KMS-11 (cell line): ENCODE results near the gene HSF2.

Experiments
- H2AFZ ChIP-seq: fragments of 200-600 bp; sonication (generic); 2 replicates; pipeline ENCODE4 v1.6.1; 2016; ENCODE audit warnings: antibody characterized with exemption, mixed run types, low read depth
- H3K27ac ChIP-seq: fragments of 200-600 bp; sonication (generic); 2 replicates; pipeline ENCODE4 v1.6.1; 2016; ENCODE audit warnings: mild to moderate bottlenecking, mixed run types
- H3K27me3 ChIP-seq: fragments of 200-600 bp; sonication (generic); 2 replicates; pipeline ENCODE4 v1.6.1; 2017; ENCODE audit warnings: mild to moderate bottlenecking, low read depth, mixed run types, moderate library complexity; ENCODE audit not compliant: insufficient read depth
- H3K36me3 ChIP-seq: fragments of 200-600 bp; sonication (generic); 2 replicates; pipeline ENCODE4 v1.6.1; 2017; ENCODE audit warnings: mild to moderate bottlenecking, mixed run types; ENCODE audit not compliant: insufficient read depth
- H3K4me1 ChIP-seq: fragments of 200-600 bp; sonication (generic); 2 replicates; pipeline ENCODE4 v1.6.1; 2016; ENCODE audit warnings: mild to moderate bottlenecking, low read depth, mixed run types; ENCODE audit not compliant: poor library complexity, severe bottlenecking
- H3K4me2 ChIP-seq: fragments of 200-600 bp; sonication (generic); 2 replicates; pipeline ENCODE4 v1.7.0; 2016; ENCODE audit warnings: mild to moderate bottlenecking, mixed run types
- H3K4me3 ChIP-seq: fragments of 200-600 bp; sonication (generic); IDR thresholded peaks from 2 replicates; pipeline ENCODE4 v1.6.1; 2017; ENCODE audit warnings: low read depth, low read length, mixed read lengths; ENCODE audit not compliant: insufficient read depth
- H3K79me2 ChIP-seq: fragments of 200-600 bp; sonication (generic); 2 replicates; pipeline ENCODE4 v1.6.1; 2016; ENCODE audit warnings: low read depth, mixed run types; ENCODE audit not compliant: insufficient read depth
- H3K9ac ChIP-seq: fragments of 200-600 bp; sonication (generic); 2 replicates; pipeline ENCODE4 v1.6.1; 2016; ENCODE audit warnings: mild to moderate bottlenecking, mixed run types
- H4K20me1 ChIP-seq: fragments of 200-600 bp; sonication (generic); 2 replicates; pipeline ENCODE4 v1.6.1; 2016; ENCODE audit warnings: mild to moderate bottlenecking, mixed run types; ENCODE audit not compliant: insufficient read depth
- TF ChIP-seq, protein P1 (sequence below): fragments of 200-600 bp; sonication (generic); conservative IDR thresholded peaks from 2 replicates; pipeline ENCODE4 v1.6.1; 2017; ENCODE audit warnings: low read depth, mild to moderate bottlenecking, antibody characterized with exemption, low read length, moderate library complexity, mixed read lengths

HSF2 gene

DNA sequence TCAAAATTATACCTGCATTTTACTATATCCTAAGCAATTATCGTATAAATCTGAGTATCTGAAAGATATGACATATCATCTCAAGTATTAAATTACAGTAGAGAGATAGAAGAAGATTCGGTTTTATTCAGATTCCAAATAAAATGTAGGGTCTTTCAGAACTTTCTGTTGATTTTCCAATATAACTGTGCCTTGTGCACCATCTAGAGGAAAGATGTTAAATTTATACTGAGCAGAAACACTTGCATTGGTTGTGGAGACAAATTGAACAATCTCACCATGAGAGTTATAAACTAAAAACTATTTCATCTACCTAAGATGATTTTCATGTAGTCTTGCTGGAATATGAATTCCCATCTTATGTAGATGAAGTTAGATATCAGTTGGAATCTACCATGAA is 26.8 kb upstream of the HSF2 start:
- Histone ChIP-seq H3K27ac (no peak overlapping the region), H3K4me2 (no peak overlapping the region), H3K4me3 (no peak overlapping the region), H2AFZ (no peak overlapping the region), H3K36me3 (no peaks in the 10 kb centered on the region), H3K27me3 (no peaks in the 10 kb centered on the region), H3K4me1 (no peaks in the 10 kb centered on the region), H3K79me2 (no peaks in the 10 kb centered on the region), H3K9ac (no peak overlapping the region), H4K20me1 (no peaks in the 10 kb centered on the region)
- TF ChIP-seq, protein P1, sequence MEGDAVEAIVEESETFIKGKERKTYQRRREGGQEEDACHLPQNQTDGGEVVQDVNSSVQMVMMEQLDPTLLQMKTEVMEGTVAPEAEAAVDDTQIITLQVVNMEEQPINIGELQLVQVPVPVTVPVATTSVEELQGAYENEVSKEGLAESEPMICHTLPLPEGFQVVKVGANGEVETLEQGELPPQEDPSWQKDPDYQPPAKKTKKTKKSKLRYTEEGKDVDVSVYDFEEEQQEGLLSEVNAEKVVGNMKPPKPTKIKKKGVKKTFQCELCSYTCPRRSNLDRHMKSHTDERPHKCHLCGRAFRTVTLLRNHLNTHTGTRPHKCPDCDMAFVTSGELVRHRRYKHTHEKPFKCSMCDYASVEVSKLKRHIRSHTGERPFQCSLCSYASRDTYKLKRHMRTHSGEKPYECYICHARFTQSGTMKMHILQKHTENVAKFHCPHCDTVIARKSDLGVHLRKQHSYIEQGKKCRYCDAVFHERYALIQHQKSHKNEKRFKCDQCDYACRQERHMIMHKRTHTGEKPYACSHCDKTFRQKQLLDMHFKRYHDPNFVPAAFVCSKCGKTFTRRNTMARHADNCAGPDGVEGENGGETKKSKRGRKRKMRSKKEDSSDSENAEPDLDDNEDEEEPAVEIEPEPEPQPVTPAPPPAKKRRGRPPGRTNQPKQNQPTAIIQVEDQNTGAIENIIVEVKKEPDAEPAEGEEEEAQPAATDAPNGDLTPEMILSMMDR, result no peak

DNA sequence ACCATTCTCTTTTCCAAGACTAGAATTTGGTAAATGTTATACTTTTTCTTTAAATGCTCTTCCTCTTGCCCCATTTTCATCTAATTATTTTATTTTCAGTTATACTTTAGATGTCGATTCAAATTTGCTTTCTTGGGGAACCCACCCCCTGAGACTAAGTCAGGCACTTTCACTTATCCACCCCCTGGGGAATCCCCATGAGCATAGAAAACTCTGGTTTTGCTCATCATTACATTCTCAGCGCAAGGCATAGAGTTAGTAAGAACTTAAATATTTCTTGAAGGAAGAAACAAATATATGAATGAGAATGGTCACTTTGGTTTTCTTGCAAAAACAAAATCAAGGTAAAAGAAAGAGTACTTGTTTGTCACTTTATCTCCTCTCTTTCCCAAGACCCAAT is 25.1 kb upstream of the HSF2 start:
- no peak overlapping the region for H3K9ac ChIP-seq
- no peaks in the 10 kb centered on the region for H4K20me1 ChIP-seq
- H3K27me3 ChIP-seq, result no peaks in the 10 kb centered on the region
- H2AFZ ChIP-seq, result no peak overlapping the region
- H3K4me2 ChIP-seq, result no peak overlapping the region
- no peaks in the 10 kb centered on the region for H3K36me3 ChIP-seq
- no peak overlapping the region for H3K27ac ChIP-seq
- no peaks in the 10 kb centered on the region for H3K79me2 ChIP-seq
- no peak overlapping the region for H3K4me3 ChIP-seq
- TF ChIP-seq, protein P1, result no peak
- H3K4me1 ChIP-seq, result no peaks in the 10 kb centered on the region

DNA sequence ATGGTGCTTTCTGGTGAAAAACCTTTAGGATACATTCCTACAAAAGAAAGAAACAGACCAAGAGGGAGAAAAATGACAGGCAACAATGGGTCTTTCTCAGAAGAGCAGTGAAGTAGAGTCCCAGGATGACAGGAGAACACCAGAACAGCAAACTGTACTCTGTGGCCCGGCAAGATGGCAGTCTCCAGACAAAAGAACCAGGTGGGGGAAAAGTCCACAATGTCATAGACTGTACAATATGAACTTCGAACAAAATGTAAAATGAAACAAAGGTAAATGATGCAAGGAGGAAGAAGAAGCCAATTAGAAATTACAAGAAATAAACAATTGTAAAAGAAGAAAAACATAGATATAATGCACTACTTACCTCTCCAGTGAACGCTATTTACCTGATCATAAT is 23.2 kb upstream of the HSF2 start:
- H3K4me1 ChIP-seq, result no peaks in the 10 kb centered on the region
- H3K27me3 ChIP-seq, result no peaks in the 10 kb centered on the region
- H3K4me3 ChIP-seq, result no peak overlapping the region
- H4K20me1 ChIP-seq, result no peaks in the 10 kb centered on the region
- TF ChIP-seq, protein P1, result no peak
- H3K27ac ChIP-seq, result no peak overlapping the region
- no peaks in the 10 kb centered on the region for H3K36me3 ChIP-seq
- no peak overlapping the region for H3K9ac ChIP-seq
- H2AFZ ChIP-seq, result no peak overlapping the region
- no peaks in the 10 kb centered on the region for H3K79me2 ChIP-seq
- H3K4me2 ChIP-seq, result no peak overlapping the region

DNA sequence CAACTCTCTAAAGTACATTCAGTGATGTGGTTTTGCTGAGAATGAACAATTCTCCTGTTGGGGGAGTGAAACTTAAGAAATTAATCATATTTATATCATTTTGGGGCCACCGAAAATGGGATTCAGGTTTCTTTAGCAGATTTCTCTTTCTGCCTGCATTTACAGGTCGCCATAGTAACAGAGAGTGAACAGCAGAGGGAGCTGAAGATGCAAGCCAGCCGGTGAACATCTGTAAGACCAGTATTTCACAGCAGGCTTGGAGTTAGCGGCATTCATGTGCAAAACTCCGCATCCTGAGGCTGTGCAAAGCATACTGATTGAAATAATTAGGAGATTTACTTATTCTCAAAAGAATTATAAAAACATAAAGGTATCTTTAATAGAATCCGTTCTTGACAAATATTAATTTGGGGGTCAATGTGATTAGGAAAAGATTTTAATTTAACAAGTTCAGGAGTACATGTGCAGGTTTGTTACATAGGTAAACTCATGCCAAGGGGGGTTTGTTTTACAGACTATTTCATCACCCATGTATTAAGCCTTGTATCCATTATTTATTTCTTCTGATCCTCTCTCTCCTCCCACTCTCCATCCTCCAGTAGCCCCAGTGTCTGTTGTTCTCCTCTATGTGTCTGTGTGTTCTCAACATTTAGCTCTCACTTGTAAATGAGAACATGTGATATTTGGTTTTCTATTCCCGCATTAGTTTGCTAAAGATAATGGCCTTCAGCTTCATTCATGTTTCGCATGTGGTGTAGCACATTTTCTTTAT is 17.8 kb upstream of the HSF2 start:
- H3K4me3 ChIP-seq, result no peak overlapping the region
- no peak overlapping the region for H3K27ac ChIP-seq
- H3K27me3 ChIP-seq, result no peaks in the 10 kb centered on the region
- TF ChIP-seq, protein P1, result peak; percentile 54
- H3K4me1 ChIP-seq, result no peaks in the 10 kb centered on the region
- H2AFZ ChIP-seq, result no peak overlapping the region
- no peaks in the 10 kb centered on the region for H3K79me2 ChIP-seq
- H4K20me1 ChIP-seq, result no peaks in the 10 kb centered on the region
- no peak overlapping the region for H3K4me2 ChIP-seq
- H3K9ac ChIP-seq, result no peak overlapping the region
- H3K36me3 ChIP-seq, result no peaks in the 10 kb centered on the region
